HT1080 (cell line): ENCODE results near the gene POP5. TPM values are rescaled to one million over a fixed set of nuclear protein-coding genes. Genes with fewer than 3 reads are reported as not detected.

Source experiments
- DNase-seq: peaks from one replicate; pipeline ENCODE4 v3.0.0-alpha.2; 2015; ENCODE audit warnings: low read depth
- total RNA-seq: library from RNA; depleted of rRNA; stranded (reverse); fragments of >200 nt; shearing (Covaris generic); gene quantifications from 2 replicates; pipeline ENCODE4 v1.2.3, GENCODE V29; 2014

POP5 gene
- total RNA-seq, 1 experiment from 2014 or later: 58.9 TPM

- no peak for DNase-seq
These were observed 9.7 kb upstream of the POP5 start for GRCh38 chr12:120590741-120591407.

GRCh38 chr12:120588948-120589930 lies 8.0 kb upstream of the POP5 start:
- DNase-seq: no peak

- no peak for DNase-seq
These were observed 7.2 kb upstream of the POP5 start for GRCh38 chr12:120588371-120588770.

- DNase-seq: no peak
These were observed 5.7 kb upstream of the POP5 start for GRCh38 chr12:120586860-120587259.

- DNase-seq: no peak
These were observed 5.0 kb upstream of the POP5 start for GRCh38 chr12:120586206-120586605.

GRCh38 chr12:120584343-120585149 lies 3.3 kb upstream of the POP5 start:
- no peak for DNase-seq

GRCh38 chr12:120583478-120584030 lies 2.4 kb upstream of the POP5 start:
- peak; percentile 68 for DNase-seq

- no peak for DNase-seq
These were observed 796 bp upstream of the POP5 start for GRCh38 chr12:120581998-120582397.

- DNase-seq: no peak
These were observed 2.0 kb downstream of the POP5 start for GRCh38 chr12:120579179-120579578.

- DNase-seq: no peak
These were observed 7.1 kb downstream of the POP5 start for GRCh38 chr12:120574106-120574505.

GRCh38 chr12:120573560-120573959 lies 7.6 kb downstream of the POP5 start:
- DNase-seq: peak; percentile 12

- no peak for DNase-seq
These were observed 9.9 kb downstream of the POP5 start for GRCh38 chr12:120571299-120571698.

- DNase-seq: no peak
These were observed 17.7 kb downstream of the POP5 start for GRCh38 chr12:120563495-120563894.

GRCh38 chr12:120562906-120563305 lies 18.3 kb downstream of the POP5 start:
- no peak for DNase-seq

- no peak for DNase-seq
These were observed 23.6 kb downstream of the POP5 start for GRCh38 chr12:120557589-120557988.

GRCh38 chr12:120554678-120555077 lies 26.5 kb downstream of the POP5 start:
- no peak for DNase-seq

- DNase-seq: no peak
These were observed 35.2 kb downstream of the POP5 start for GRCh38 chr12:120546050-120546386.

GRCh38 chr12:120544691-120545090 lies 36.5 kb downstream of the POP5 start:
- DNase-seq: no peak

GRCh38 chr12:120542166-120542565 lies 39.0 kb downstream of the POP5 start:
- no peak for DNase-seq

- DNase-seq: no peak
These were observed 40.8 kb downstream of the POP5 start for GRCh38 chr12:120540445-120540844.

- DNase-seq: no peak
These were observed 41.9 kb downstream of the POP5 start for GRCh38 chr12:120539303-120539702.
